A673 (cell line): ENCODE measurements around the gene IDUA. TPM values are rescaled to one million over a fixed set of nuclear protein-coding genes. Genes with fewer than 3 reads are reported as not detected.

Experiments used
- BruUV-seq: library from RNA; stranded (reverse); fragments of 400-500 nt; replicated peaks from 2 replicates; lab custom pipeline; 2021; lab: Mats Ljungman, UMichigan
- CTCF ChIA-PET: fragments of 300-600 bp; sonication (Branson Sonifier 250); formaldehyde crosslinking; loops from one replicate; lab custom pipeline; 2022; ENCODE audit warnings: antibody characterized with exemption; lab: Charles Lee
- POLR2A ChIA-PET: fragments of 300-600 bp; sonication (Branson Sonifier 250); formaldehyde crosslinking; loops from one replicate; lab custom pipeline; 2022; ENCODE audit warnings: antibody characterized with exemption; ENCODE audit not compliant: low non-redundant PET; lab: Charles Lee
- DNase-seq: peaks from one replicate; pipeline ENCODE4 v3.0.0-alpha.2; 2015; ENCODE audit warnings: low spot score
- H3K27ac ChIP-seq: fragments of 200-600 bp; sonication (generic); 2 replicates; pipeline ENCODE4 v1.5.1; 2016; ENCODE audit warnings: mixed run types, low read depth, mild to moderate bottlenecking, mixed read lengths, antibody characterized with exemption, low read length; ENCODE audit not compliant: poor library complexity, severe bottlenecking
- H3K27me3 ChIP-seq: fragments of 200-600 bp; sonication (generic); replicated peaks from 2 replicates; pipeline ENCODE4 v1.6.1; 2017; ENCODE audit warnings: mixed run types, low read depth, mild to moderate bottlenecking, mixed read lengths, antibody characterized with exemption, low read length; ENCODE audit not compliant: insufficient read depth, poor library complexity
- H3K36me3 ChIP-seq: fragments of 200-600 bp; sonication (generic); 2 replicates; pipeline ENCODE4 v1.6.1; 2016; ENCODE audit warnings: mixed run types, mild to moderate bottlenecking, mixed read lengths, antibody characterized with exemption, low read length; ENCODE audit not compliant: insufficient read depth, poor library complexity, severe bottlenecking
- H3K4me1 ChIP-seq: fragments of 200-600 bp; sonication (generic); 2 replicates; pipeline ENCODE4 v1.6.1; 2017; ENCODE audit warnings: mixed run types, mild to moderate bottlenecking, mixed read lengths, antibody characterized with exemption, low read length; ENCODE audit not compliant: insufficient read depth, poor library complexity, severe bottlenecking
- H3K4me3 ChIP-seq: fragments of 200-600 bp; sonication (generic); 2 replicates; pipeline ENCODE4 v1.5.1; 2016; ENCODE audit warnings: low read depth, mixed run types, mild to moderate bottlenecking, mixed read lengths, low read length; ENCODE audit not compliant: poor library complexity, severe bottlenecking
- H3K9me3 ChIP-seq: fragments of 200-600 bp; sonication (generic); 2 replicates; pipeline ENCODE4 v1.6.1; 2016; ENCODE audit warnings: mixed run types, low read depth, mild to moderate bottlenecking, mixed read lengths, antibody characterized with exemption, low read length; ENCODE audit not compliant: poor library complexity, severe bottlenecking
- CTCF ChIP-seq: fragments of 300-800, 200-600 bp; sonication (generic); conservative IDR thresholded peaks from 2 replicates; pipeline ENCODE4 v1.5.1; 2017; ENCODE audit warnings: low read depth, mild to moderate bottlenecking, antibody characterized with exemption, low read length, moderate library complexity, mixed read lengths
- EZH2 ChIP-seq: fragments of 200-600 bp; sonication (generic); IDR thresholded peaks from 2 replicates; pipeline ENCODE4 v1.6.1; 2017; ENCODE audit warnings: borderline replicate concordance, low read depth, mild to moderate bottlenecking, mixed read lengths, antibody characterized with exemption, low read length; ENCODE audit not compliant: poor library complexity, severe bottlenecking
- intact Hi-C: fragments of 100-400 bp; cut with micrococcal nuclease; formaldehyde crosslinking; loops from one replicate; pipeline ENCODE4 v1.10.0; 2022; ENCODE audit not compliant: unreplicated experiment
- total RNA-seq: library from RNA; stranded (reverse); gene quantifications from 2 replicates; pipeline ENCODE4 v1.2.3, GENCODE V29; 2021

The IDUA gene
- total RNA-seq, 1 experiment from 2014 or later, result 12.3 TPM

GRCh38 chr4:1049591-1049905 lies 62.7 kb downstream of the IDUA start:
- no peak for DNase-seq
- H3K4me3 ChIP-seq, result no peak overlapping the region
- POLR2A ChIA-PET, result no interaction called here
- no peaks in the 10 kb centered on the region for H3K4me1 ChIP-seq
- H3K9me3 ChIP-seq, result no peaks in the 10 kb centered on the region
- CTCF ChIA-PET, result no interaction called here
- BruUV-seq, result no TSS peak
- peaks cover 65% of the 10 kb centered on the region for H3K27me3 ChIP-seq
- TF ChIP-seq EZH2 (no peak), CTCF (no peak)
- no peak overlapping the region for H3K27ac ChIP-seq
- H3K36me3 ChIP-seq, result no peaks in the 10 kb centered on the region
- intact Hi-C loops, result no loop called here

GRCh38 chr4:1050486-1051213 lies 63.8 kb downstream of the IDUA start:
- Histone ChIP-seq H3K36me3 (no peaks in the 10 kb centered on the region), H3K4me1 (no peaks in the 10 kb centered on the region), H3K4me3 (no peak overlapping the region), H3K9me3 (no peaks in the 10 kb centered on the region), H3K27ac (no peak overlapping the region), H3K27me3 (peaks cover 60% of the 10 kb centered on the region)
- no peak for DNase-seq
- intact Hi-C loops, result no loop called here
- TF ChIP-seq EZH2 (no peak), CTCF (no peak)
- ChIA-PET POLR2A (no interaction called here), CTCF (no interaction called here)
- BruUV-seq, result no TSS peak

DNA sequence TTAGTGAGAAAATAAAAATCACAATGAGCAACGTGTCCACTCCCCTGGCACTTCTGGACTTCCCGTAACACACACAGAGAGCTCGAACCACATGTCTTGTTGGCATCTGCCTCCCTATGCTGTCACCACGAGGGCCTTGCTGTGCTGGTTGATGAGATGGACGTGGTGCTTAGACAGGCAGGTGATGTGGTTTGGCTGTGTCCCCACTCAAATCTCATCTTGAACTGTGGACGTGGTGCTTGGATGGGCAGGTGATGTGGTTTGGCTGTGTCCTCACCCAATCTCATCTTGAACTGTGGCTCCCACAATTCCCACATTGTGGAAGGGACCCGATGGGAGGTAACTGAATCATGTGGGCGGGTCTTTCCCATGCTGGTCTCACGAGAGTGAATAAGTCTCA lies 64.6 kb downstream of the IDUA start:
- H3K4me1 ChIP-seq, result no peaks in the 10 kb centered on the region
- no peak for TF ChIP-seq EZH2
- no TSS peak for BruUV-seq
- H3K36me3 ChIP-seq, result no peaks in the 10 kb centered on the region
- H3K4me3 ChIP-seq, result no peak overlapping the region
- peaks cover 68% of the 10 kb centered on the region for H3K27me3 ChIP-seq
- no peak overlapping the region for H3K27ac ChIP-seq
- no peak for DNase-seq
- ChIA-PET CTCF (no interaction called here), POLR2A (no interaction called here)
- H3K9me3 ChIP-seq, result no peaks in the 10 kb centered on the region
- intact Hi-C loops, result no loop called here

DNA sequence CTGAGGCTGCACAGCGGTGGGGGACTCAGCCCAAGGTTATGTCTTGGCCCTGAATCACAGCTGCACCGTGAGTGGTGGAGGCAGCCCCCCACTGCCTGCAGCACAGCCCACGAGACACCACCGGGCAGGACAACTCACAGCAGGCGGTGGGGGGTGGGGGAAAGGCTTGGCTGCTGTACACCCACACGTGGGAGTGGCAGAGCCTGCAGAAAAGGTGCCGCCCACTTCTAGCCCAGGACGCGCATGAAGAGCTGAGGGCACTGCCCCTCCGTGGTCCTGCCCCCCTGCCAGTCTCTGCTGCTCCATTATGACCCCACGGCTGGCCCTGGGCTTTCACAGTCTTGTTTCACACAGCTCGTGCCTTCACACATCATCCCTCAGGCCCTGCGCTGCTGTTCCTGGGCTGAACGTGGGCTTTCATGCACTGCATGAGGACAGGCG lies 65.4 kb downstream of the IDUA start:
- ChIA-PET CTCF (no interaction called here), POLR2A (no interaction called here)
- Histone ChIP-seq H3K36me3 (no peaks in the 10 kb centered on the region), H3K9me3 (no peaks in the 10 kb centered on the region), H3K27ac (no peak overlapping the region), H3K4me1 (no peaks in the 10 kb centered on the region), H3K27me3 (peaks cover 71% of the 10 kb centered on the region), H3K4me3 (no peak overlapping the region)
- intact Hi-C loops, result no loop called here
- TF ChIP-seq CTCF (no peak), EZH2 (no peak)
- no peak for DNase-seq
- no TSS peak for BruUV-seq
